ENCODE results near the gene CRYBG1. TPM values are rescaled to one million over a fixed set of nuclear protein-coding genes. Genes with fewer than 3 reads are reported as not detected.

The CRYBG1 gene
- total RNA-seq, 1 experiment from 2014 or later = 19.9 TPM

DNA sequence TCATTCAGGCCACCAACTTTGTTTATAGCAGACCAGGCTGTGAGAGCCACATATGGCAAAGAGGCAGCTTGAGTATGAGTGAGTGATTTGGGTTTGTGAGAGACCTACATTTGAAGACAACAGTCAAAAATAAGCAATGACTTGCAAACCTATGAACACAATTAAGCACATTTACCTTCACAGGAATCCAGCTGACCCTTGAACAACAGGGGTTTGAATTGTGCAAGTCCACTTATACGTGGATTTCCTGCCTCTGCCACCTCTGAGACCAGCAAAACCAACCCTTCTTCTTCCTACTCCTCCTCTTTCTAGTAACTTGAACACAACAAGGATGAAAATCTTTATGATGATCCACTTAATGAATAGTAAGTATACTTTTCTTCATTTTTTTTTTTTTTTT, 258.7 kb downstream of the CRYBG1 start:
- POLR2A ChIA-PET (ENCODE audit: unreplicated experiment) = no interaction called here
- CTCF ChIA-PET = no interaction called here
- no peak for TF ChIP-seq EZH2 (IDR thresholded peaks at IDR 0.05; ENCODE audit: low read length, unreplicated experiment)
- TF ChIP-seq, protein P1, sequence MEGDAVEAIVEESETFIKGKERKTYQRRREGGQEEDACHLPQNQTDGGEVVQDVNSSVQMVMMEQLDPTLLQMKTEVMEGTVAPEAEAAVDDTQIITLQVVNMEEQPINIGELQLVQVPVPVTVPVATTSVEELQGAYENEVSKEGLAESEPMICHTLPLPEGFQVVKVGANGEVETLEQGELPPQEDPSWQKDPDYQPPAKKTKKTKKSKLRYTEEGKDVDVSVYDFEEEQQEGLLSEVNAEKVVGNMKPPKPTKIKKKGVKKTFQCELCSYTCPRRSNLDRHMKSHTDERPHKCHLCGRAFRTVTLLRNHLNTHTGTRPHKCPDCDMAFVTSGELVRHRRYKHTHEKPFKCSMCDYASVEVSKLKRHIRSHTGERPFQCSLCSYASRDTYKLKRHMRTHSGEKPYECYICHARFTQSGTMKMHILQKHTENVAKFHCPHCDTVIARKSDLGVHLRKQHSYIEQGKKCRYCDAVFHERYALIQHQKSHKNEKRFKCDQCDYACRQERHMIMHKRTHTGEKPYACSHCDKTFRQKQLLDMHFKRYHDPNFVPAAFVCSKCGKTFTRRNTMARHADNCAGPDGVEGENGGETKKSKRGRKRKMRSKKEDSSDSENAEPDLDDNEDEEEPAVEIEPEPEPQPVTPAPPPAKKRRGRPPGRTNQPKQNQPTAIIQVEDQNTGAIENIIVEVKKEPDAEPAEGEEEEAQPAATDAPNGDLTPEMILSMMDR (conservative IDR thresholded peaks at IDR 0.05; ENCODE audit: low read depth, low read length) = no peak
- no peak for TF ChIP-seq EZH2phosphoT487 (IDR thresholded peaks at IDR 0.05; ENCODE audit: borderline replicate concordance, low read length)

DNA sequence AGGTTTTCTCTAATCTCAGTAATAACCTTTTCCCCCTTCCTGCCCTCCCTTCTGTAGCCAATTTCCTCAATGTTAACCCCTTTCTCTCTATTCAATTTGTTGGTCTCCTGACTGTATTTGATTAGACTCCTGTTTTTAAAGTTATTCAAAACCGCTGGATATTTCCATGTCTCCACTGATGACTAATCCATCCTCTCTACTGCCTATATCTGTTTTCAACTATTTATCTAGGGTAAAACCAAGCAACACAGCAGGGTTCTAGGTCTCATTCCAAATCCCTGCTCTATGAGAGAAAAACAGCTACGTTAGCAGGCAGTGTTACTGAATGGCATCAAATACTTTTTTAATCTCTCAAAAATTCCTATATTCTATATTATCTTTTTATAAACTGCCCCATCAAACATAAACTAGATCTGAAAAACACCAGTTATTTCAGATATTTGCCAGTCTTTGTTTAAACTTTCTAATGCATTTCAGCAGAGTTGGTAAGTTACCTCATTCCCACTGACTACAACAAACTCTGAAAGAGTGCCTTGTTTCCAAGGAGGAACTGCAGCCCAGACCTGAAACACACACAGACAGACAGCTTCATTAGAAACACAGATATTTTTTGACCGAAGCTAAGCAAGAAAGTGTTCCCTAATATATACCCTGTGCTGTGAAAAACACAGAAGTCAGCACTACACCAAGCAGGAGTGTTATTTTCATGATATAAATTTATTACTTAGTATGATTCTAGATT, 260.6 kb downstream of the CRYBG1 start:
- H3K4me3 ChIP-seq (ENCODE audit: low read length) = no peak overlapping the region
- H3K27ac ChIP-seq (ENCODE audit: low read length) = no peak overlapping the region
- H3K79me2 ChIP-seq (ENCODE audit: low read length) = no peaks in the 10 kb centered on the region
- H3K4me1 ChIP-seq (ENCODE audit: insufficient read depth, low read length) = no peaks in the 10 kb centered on the region
- H2AFZ ChIP-seq (ENCODE audit: low read length) = no peak overlapping the region
- no peaks in the 10 kb centered on the region for H4K20me1 ChIP-seq (ENCODE audit: low read length)
- TF ChIP-seq EZH2 (IDR thresholded peaks at IDR 0.05; ENCODE audit: low read length, unreplicated experiment) = no peak
- TF ChIP-seq EZH2phosphoT487 (IDR thresholded peaks at IDR 0.05; ENCODE audit: borderline replicate concordance, low read length) = no peak
- TF ChIP-seq, protein P1 (conservative IDR thresholded peaks at IDR 0.05; ENCODE audit: low read depth, low read length) = no peak
- CTCF ChIA-PET = no interaction called here
- H3K9me2 ChIP-seq (replicated peaks; ENCODE audit: low read length) = no peaks in the 10 kb centered on the region
- no peaks in the 10 kb centered on the region for H3K9me3 ChIP-seq (ENCODE audit: low read length)
- no peaks in the 10 kb centered on the region for H3K27me3 ChIP-seq (ENCODE audit: low read length)
- ATAC-seq (no peak), DNase-seq (no peak)
- intact Hi-C loops (cut with micrococcal nuclease) = no loop called here
- no peak overlapping the region for H3K4me2 ChIP-seq (ENCODE audit: low read length)
- H3K9ac ChIP-seq (ENCODE audit: low read length) = no peak overlapping the region
- BruUV-seq (replicated peaks) = no TSS peak
- H3K36me3 ChIP-seq (ENCODE audit: low read depth, low read length) = no peaks in the 10 kb centered on the region
- no peaks in the 10 kb centered on the region for H3F3A ChIP-seq (ENCODE audit: low read length, unreplicated experiment)
- POLR2A ChIA-PET (ENCODE audit: unreplicated experiment) = no interaction called here

More for the DNA sequence above, 258.7 kb downstream of the CRYBG1 start:
- Histone ChIP-seq H3F3A (ENCODE audit: low read length, unreplicated experiment) (no peaks in the 10 kb centered on the region), H3K9ac (ENCODE audit: low read length) (no peak overlapping the region), H3K4me3 (ENCODE audit: low read length) (no peak overlapping the region), H3K9me3 (ENCODE audit: low read length) (no peaks in the 10 kb centered on the region), H3K4me1 (ENCODE audit: insufficient read depth, low read length) (no peaks in the 10 kb centered on the region), H3K79me2 (ENCODE audit: low read length) (no peaks in the 10 kb centered on the region), H3K9me2 (replicated peaks; ENCODE audit: low read length) (no peaks in the 10 kb centered on the region), H3K27me3 (ENCODE audit: low read length) (no peaks in the 10 kb centered on the region), H4K20me1 (ENCODE audit: low read length) (no peaks in the 10 kb centered on the region), H3K36me3 (ENCODE audit: low read depth, low read length) (no peaks in the 10 kb centered on the region), H3K27ac (ENCODE audit: low read length) (no peak overlapping the region), H2AFZ (ENCODE audit: low read length) (no peak overlapping the region), H3K4me2 (ENCODE audit: low read length) (no peak overlapping the region)
- BruUV-seq (replicated peaks) = no TSS peak
- DNase-seq (no peak), ATAC-seq (no peak)
- intact Hi-C loops (cut with micrococcal nuclease) = no loop called here

Other genes with a start within 250 kb of the CRYBG1 start
- gene ATG5, start 35.0 kb upstream of the CRYBG1 start, total RNA-seq (2014; rRNA removed) = 38.5 and 38.8 TPM in 2 replicates

Data from PC-3 (cell line).